Transverse colon (tissue), 4 donors: ENCODE data around the gene ACSM6. TPM values are rescaled to one million over a fixed set of nuclear protein-coding genes. Genes with fewer than 3 reads are reported as not detected.

ENCODE experiments used
- DNase-seq: peaks from one replicate; pipeline ENCODE4 v3.0.0-alpha.2; 2019
- H3K27ac ChIP-seq, 4 donors: fragments of 200-600 bp; sonication (generic); 2 replicates each; pipeline ENCODE4 v1.5.1; 2016 to 2018; ENCODE audit warnings: inconsistent platforms in 4 of 4
- H3K27me3 ChIP-seq: fragments of 200-600 bp; sonication (generic); 2 replicates; pipeline ENCODE4 v1.5.1; 2017; ENCODE audit warnings: inconsistent platforms
- H3K36me3 ChIP-seq, 4 donors: fragments of 200-600 bp; sonication (generic); 2 replicates each; pipeline ENCODE4 v1.5.1; 2017 to 2019; ENCODE audit warnings: inconsistent platforms in 4 of 4
- H3K4me1 ChIP-seq, 4 donors: fragments of 200-600 bp; sonication (generic); 2 replicates each; pipeline ENCODE4 v1.5.1; 2017 to 2020; ENCODE audit warnings: inconsistent platforms in 4 of 4
- H3K4me3 ChIP-seq, 4 donors: fragments of 200-600 bp; sonication (generic); 1 replicate in 1 of 4; 2 replicates in 3 of 4; pipeline versions ENCODE4 v1.5.1 to v1.6.1; 2017 to 2019; ENCODE audit warnings: inconsistent platforms in 4 of 4
- H3K9me3 ChIP-seq, 2 donors: fragments of 200-600 bp; sonication (generic); 2 replicates each; pipeline ENCODE4 v1.5.1; 2017 to 2019; ENCODE audit warnings: inconsistent platforms in 2 of 2
- CTCF ChIP-seq, 5 experiments: fragments of 200-600 bp in 3 of 5; fragments of 450-650 bp in 2 of 5; sonication (generic) in 3 of 5; IDR thresholded peaks; 1 replicate in 2 of 5; 2 replicates in 3 of 5; pipeline ENCODE4 v1.5.1; 2016 to 2017; ENCODE audit warnings: antibody characterized with exemption in 5 of 5, inconsistent platforms in 3 of 5, mild to moderate bottlenecking in 2 of 5, moderate library complexity in 1 of 5
- EP300 ChIP-seq: sonication (generic); formaldehyde crosslinking; IDR thresholded peaks from one replicate; pipeline ENCODE4 v1.6.1; 2017; ENCODE audit warnings: antibody characterized with exemption, low read depth
- POLR2A ChIP-seq: fragments of 450-650 bp; IDR thresholded peaks from one replicate; pipeline ENCODE4 v1.6.1; 2016; ENCODE audit warnings: antibody characterized with exemption, mild to moderate bottlenecking, moderate library complexity
- POLR2AphosphoS5 ChIP-seq, 3 donors: sonication (generic); formaldehyde crosslinking; IDR thresholded peaks; one replicate each; pipeline ENCODE4 v1.6.1; 2016; ENCODE audit warnings: antibody characterized with exemption in 3 of 3
- WGBS, 2 donors: methylation state at CpG; one replicate each; pipeline ENCODE4 v1.1.5; 2018; ENCODE audit warnings: low coverage in 1 of 2; 5-methylcytosine and 5-hydroxymethylcytosine counted together
- in situ Hi-C, 4 donors: fragments of 200-750 bp; cut with MboI; loops; one replicate each; pipeline versions ENCODE4 v1.15.0 to v1.15.1; 2017; ENCODE audit warnings: low sequenced_read_pairs in 3 of 4, low pct_ligation_motif_present in 1 of 4, low pct_unique_long_range_greater_than_20kb in 1 of 4
- intact Hi-C: fragments of 100-400 bp; cut with DNase I; formaldehyde crosslinking; loops from one replicate; pipeline ENCODE4 v1.15.1; 2023; ENCODE audit warnings: low total_unique reads
- total RNA-seq, 4 donors: library from RNA; depleted of rRNA; stranded (reverse); fragments of >200 nt; gene quantifications; one replicate each; pipeline ENCODE4 v1.1.0, GENCODE V29; 2016

The ACSM6 gene
- total RNA-seq, 4 donors from 2014 or later: not detected

DNA sequence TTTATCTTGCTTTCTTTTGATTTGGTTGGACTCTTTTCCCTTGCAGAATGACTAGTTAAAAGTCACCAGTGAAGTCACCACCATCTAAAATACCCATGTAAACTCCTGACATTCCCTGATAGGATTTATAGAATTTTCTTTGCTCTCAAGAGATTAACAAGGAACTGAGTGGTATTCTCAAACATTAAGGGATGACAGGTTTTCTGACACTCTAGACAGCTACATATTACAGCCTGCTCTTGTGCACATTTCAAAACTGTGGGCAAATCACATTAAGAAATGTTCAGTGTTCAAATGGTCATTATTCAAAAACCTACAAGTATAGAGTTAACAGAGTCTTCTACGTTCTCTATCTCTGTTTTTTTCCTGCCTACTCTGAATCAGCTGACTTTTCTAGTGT lies 15.8 kb upstream of the ACSM6 start:
- Histone ChIP-seq H3K27ac (no peak overlapping the region), H3K4me3 (no peak overlapping the region), H3K9me3 (no peaks in the 10 kb centered on the region), H3K36me3 (no peaks in the 10 kb centered on the region), H3K27me3 (no peaks in the 10 kb centered on the region), H3K4me1 (peaks cover 0 to 17% (median 0%) of the 10 kb centered on the region in 4 donors)
- in situ Hi-C loops: no loop called here
- intact Hi-C loops: no loop called here
- DNase-seq: no peak
- no peak for TF ChIP-seq EP300
- TF ChIP-seq CTCF (IDR thresholded peaks at IDR 0.05): no peak
- 45% methylated on average over 1 of the region's 1 CpG for WGBS, 2 donors

GRCh38 chr10:95178797-95179196 lies 15.2 kb upstream of the ACSM6 start:
- Histone ChIP-seq H3K36me3 (no peaks in the 10 kb centered on the region), H3K27me3 (no peaks in the 10 kb centered on the region), H3K9me3 (no peaks in the 10 kb centered on the region), H3K4me3 (no peak overlapping the region), H3K27ac (no peak overlapping the region), H3K4me1 (peaks cover 0 to 17% (median under 1%) of the 10 kb centered on the region in 4 donors)
- in situ Hi-C loops: no loop called here
- TF ChIP-seq EP300 (no peak), POLR2AphosphoS5 (IDR thresholded peaks at IDR 0.05) (no peak), CTCF (IDR thresholded peaks at IDR 0.05) (no peak), POLR2A (no peak)
- WGBS, 2 donors: 67 to 75% methylated on average over 1 of the region's 1 CpG
- DNase-seq: no peak
- intact Hi-C loops: no loop called here

GRCh38 chr10:95181726-95182125 lies 12.3 kb upstream of the ACSM6 start:
- no peak overlapping the region for H3K4me3 ChIP-seq
- TF ChIP-seq EP300 (no peak), POLR2A (no peak), POLR2AphosphoS5 (IDR thresholded peaks at IDR 0.05) (peak in 1 of 3 donors; percentile 18)
- H3K9me3 ChIP-seq: no peaks in the 10 kb centered on the region
- in situ Hi-C loops (no loop called here), intact Hi-C loops (no loop called here)
- no peak overlapping the region for H3K27ac ChIP-seq
- DNase-seq: no peak
- 23 to 31% methylated on average over 2 of the region's 2 CpGs for WGBS, 2 donors
- peaks cover 0 to 22% (median 3%) of the 10 kb centered on the region in 4 donors for H3K4me1 ChIP-seq
- no peaks in the 10 kb centered on the region for H3K27me3 ChIP-seq
- H3K36me3 ChIP-seq: no peaks in the 10 kb centered on the region

DNA sequence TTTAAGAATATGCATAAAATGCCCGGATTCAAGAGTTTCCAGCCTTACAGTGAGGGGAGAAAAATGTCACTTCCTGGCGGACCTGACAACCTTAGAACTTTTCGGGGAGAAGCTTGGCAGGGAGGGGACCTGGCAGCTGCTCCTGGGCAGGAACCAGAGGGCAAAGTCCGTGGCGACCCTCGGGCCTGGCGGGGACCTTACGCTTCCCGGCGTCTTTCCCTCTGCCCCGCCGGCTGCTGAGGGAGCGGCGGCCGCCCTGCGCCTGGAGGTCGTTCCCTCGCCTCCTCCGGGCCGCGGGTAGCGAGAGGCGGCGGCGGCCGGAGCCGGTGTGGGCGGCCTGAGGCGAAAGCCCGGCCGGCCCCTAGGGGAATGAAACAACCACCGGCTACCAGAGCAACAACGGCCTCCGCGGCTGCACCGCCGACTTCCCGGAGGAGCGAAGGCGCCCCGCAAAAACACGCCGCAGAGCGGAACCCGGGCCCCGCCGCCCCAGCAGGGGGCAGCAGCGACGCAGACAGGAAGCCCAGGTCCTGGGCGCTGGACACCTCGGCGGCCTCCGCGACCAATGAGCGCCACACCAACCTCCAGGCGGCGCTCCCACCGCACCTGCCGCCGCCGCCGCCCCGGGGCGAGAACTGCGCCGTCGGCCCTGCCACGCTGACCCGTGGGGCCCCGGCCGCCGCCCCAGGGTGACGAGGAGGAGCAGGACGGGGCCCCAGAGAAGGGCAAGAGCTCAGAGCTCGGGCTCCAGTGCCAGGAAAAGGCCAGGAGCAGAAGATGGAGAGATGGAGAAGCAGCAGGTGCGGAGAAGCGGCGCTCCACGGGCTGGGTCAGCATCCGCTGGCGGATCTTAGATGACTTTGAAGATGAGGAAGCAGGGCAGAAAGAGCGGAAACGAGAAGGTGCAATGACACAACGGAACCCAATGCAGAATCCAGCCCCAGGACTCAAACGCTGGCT lies 10.5 kb upstream of the ACSM6 start:
- no peaks in the 10 kb centered on the region for H3K9me3 ChIP-seq
- WGBS, 2 donors: 3 to 13% methylated on average over 6 to 66 of the region's 85 CpGs
- DNase-seq: peak; percentile 92
- in situ Hi-C loops (no loop called here), intact Hi-C loops (no loop called here)
- peaks cover 0 to 22% (median 3%) of the 10 kb centered on the region in 4 donors for H3K4me1 ChIP-seq
- TF ChIP-seq CTCF (IDR thresholded peaks at IDR 0.05) (peak; percentile 67 to 97 (median 92)), POLR2A (peak; percentile 52), EP300 (no peak), POLR2AphosphoS5 (IDR thresholded peaks at IDR 0.05) (peak in 2 of 3 donors; percentile 55 to 62)
- H3K27ac ChIP-seq: peak overlapping the region; percentile 85 to 92 (median 90)
- H3K36me3 ChIP-seq: no peaks in the 10 kb centered on the region
- H3K27me3 ChIP-seq: no peaks in the 10 kb centered on the region
- H3K4me3 ChIP-seq: peak overlapping the region; percentile 47 to 79 (median 64)
